ENCODE data around the gene ADAMTS15. TPM values are rescaled to one million over a fixed set of nuclear protein-coding genes. Genes with fewer than 3 reads are reported as not detected.

Gene ADAMTS15
- total RNA-seq, 2 experiments from 2014 or later: 0.08 to 0.11 TPM

- H3K27ac ChIP-seq (ENCODE audit: low read depth in 1 of 2, low read length in 2 of 2): no peak overlapping the region
- DNase-seq: no peak
- no peak for ATAC-seq (ENCODE audit: poor library complexity)
- peaks cover 0 to 3% of the 10 kb centered on the region in 2 experiments for H3K9me3 ChIP-seq (ENCODE audit: control insufficient read depth in 1 of 2, insufficient read depth in 1 of 2, low read length in 2 of 2)
- ChIA-PET POLR2A (no interaction called here), CTCF (no interaction called here)
- H3K27me3 ChIP-seq (ENCODE audit: control insufficient read depth in 1 of 2, insufficient read depth in 2 of 2, low read length in 2 of 2): no peaks in the 10 kb centered on the region
- intact Hi-C loops (cut with DNase I, micrococcal nuclease): no loop called here
- Mint-ChIP-seq H3K4me1 (ENCODE audit: low read depth) (no peaks in the 10 kb centered on the region), H3K36me3 (ENCODE audit: low read depth) (no peaks in the 10 kb centered on the region), H3K27ac (no peak overlapping the region), H3K4me3 (no peak overlapping the region), H3K9me3 (no peaks in the 10 kb centered on the region), H3K27me3 (peaks cover 9% of the 10 kb centered on the region)
- no peaks in the 10 kb centered on the region for H3K4me1 ChIP-seq (ENCODE audit: insufficient read depth, low read length)
- TF ChIP-seq CTCF (IDR thresholded peaks at IDR 0.05): no peak
- H3K4me3 ChIP-seq (ENCODE audit: low read length): no peak overlapping the region
- no peaks in the 10 kb centered on the region for H3K36me3 ChIP-seq (ENCODE audit: insufficient read depth, low read length)
Observed at GRCh38 chr11:130518164-130518680, 69.8 kb downstream of the ADAMTS15 start.

- no peak overlapping the region for H3K4me3 ChIP-seq (ENCODE audit: low read length)
- Mint-ChIP-seq H3K27ac (no peak overlapping the region), H3K4me3 (no peak overlapping the region), H3K27me3 (peaks cover 9% of the 10 kb centered on the region), H3K4me1 (ENCODE audit: low read depth) (no peaks in the 10 kb centered on the region), H3K36me3 (ENCODE audit: low read depth) (no peaks in the 10 kb centered on the region), H3K9me3 (no peaks in the 10 kb centered on the region)
- peaks cover 0 to 3% of the 10 kb centered on the region in 2 experiments for H3K9me3 ChIP-seq (ENCODE audit: control insufficient read depth in 1 of 2, insufficient read depth in 1 of 2, low read length in 2 of 2)
- no peaks in the 10 kb centered on the region for H3K4me1 ChIP-seq (ENCODE audit: insufficient read depth, low read length)
- no peak for DNase-seq
- intact Hi-C loops (cut with DNase I, micrococcal nuclease): no loop called here
- no peak overlapping the region for H3K27ac ChIP-seq (ENCODE audit: low read depth in 1 of 2, low read length in 2 of 2)
- ChIA-PET CTCF (no interaction called here), POLR2A (no interaction called here)
- no peak for ATAC-seq (ENCODE audit: poor library complexity)
- H3K27me3 ChIP-seq (ENCODE audit: control insufficient read depth in 1 of 2, insufficient read depth in 2 of 2, low read length in 2 of 2): no peaks in the 10 kb centered on the region
- H3K36me3 ChIP-seq (ENCODE audit: insufficient read depth, low read length): no peaks in the 10 kb centered on the region
- TF ChIP-seq CTCF (IDR thresholded peaks at IDR 0.05): no peak
Observed at GRCh38 chr11:130519128-130519932, 70.9 kb downstream of the ADAMTS15 start.

- Histone ChIP-seq H3K4me3 (ENCODE audit: low read length) (no peak overlapping the region), H3K27me3 (ENCODE audit: control insufficient read depth in 1 of 2, insufficient read depth in 2 of 2, low read length in 2 of 2) (no peaks in the 10 kb centered on the region), H3K27ac (ENCODE audit: low read depth in 1 of 2, low read length in 2 of 2) (no peak overlapping the region), H3K4me1 (ENCODE audit: insufficient read depth, low read length) (no peaks in the 10 kb centered on the region), H3K9me3 (ENCODE audit: control insufficient read depth in 1 of 2, insufficient read depth in 1 of 2, low read length in 2 of 2) (peaks cover 0 to 3% of the 10 kb centered on the region in 2 experiments), H3K36me3 (ENCODE audit: insufficient read depth, low read length) (no peaks in the 10 kb centered on the region)
- Mint-ChIP-seq H3K36me3 (ENCODE audit: low read depth) (no peaks in the 10 kb centered on the region), H3K27me3 (peaks cover 6% of the 10 kb centered on the region), H3K4me1 (ENCODE audit: low read depth) (no peaks in the 10 kb centered on the region), H3K27ac (no peak overlapping the region), H3K9me3 (no peaks in the 10 kb centered on the region), H3K4me3 (no peak overlapping the region)
- no peak for DNase-seq
- TF ChIP-seq CTCF (IDR thresholded peaks at IDR 0.05): no peak
- ChIA-PET CTCF (no interaction called here), POLR2A (no interaction called here)
- intact Hi-C loops (cut with DNase I, micrococcal nuclease): no loop called here
- ATAC-seq (ENCODE audit: poor library complexity): no peak
Observed at GRCh38 chr11:130520271-130520671, 71.8 kb downstream of the ADAMTS15 start.
